HG02970 (cell line): Measurements from ENCODE around the gene SS18L1.
A peak's percentile ranks its signal among the peaks of the same experiment; 100 is the strongest.

Source experiments
- ATAC-seq: cut with Tn5 transposase; IDR thresholded peaks from one replicate; pipeline ENCODE4 v1.9.1; 2021; ENCODE audit warnings: mild to moderate bottlenecking, moderate library complexity, moderate number of reproducible peaks; ENCODE audit not compliant: unreplicated experiment, low FRiP score

The SS18L1 gene

DNA sequence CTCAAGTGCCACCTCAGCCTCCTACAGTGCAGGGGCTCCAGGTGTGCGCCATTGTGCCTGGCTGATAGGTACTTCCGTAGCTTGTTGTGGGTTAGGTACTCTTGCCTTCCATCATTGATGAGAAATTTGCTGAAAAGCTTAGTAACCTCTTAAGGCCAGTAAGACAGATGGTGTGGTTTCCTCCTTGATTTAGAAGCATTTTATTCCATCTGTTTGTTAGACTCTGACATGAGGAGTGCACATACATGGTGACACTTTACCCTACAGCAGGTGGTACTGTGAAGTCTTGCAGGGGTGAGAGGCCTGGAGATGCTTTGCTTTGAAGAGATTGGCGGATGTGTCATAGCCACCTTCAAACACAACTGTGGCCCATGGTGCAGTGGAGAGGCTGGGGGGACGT is 24.5 kb downstream of the SS18L1 start:
- no peak for ATAC-seq

DNA sequence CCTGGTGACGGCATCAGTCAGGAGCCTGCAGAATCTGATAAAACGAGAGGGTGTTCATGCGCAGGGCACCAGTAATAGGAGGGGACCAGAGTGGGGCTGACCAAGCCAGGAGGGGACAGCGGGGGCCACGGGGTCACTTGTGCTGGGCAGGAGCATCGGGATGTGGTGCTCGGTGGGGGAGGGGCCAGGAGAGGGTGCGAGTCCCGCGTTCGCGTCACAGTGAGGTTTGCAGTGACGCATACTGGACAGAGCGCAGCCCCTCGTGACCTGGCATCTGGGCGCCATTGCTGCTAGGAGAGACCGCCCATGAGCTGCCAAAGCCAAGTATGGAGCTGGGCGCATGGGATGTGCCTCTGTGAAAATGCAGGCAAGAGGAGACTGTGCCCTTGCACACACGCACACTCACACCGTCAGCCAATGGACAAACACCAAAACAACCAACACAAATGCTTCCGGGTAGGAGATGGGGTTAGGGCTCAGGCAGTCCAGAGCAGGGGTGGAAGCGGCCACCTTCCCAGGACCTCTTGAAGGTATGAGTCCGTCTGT is 25.4 kb downstream of the SS18L1 start:
- no peak for ATAC-seq

DNA sequence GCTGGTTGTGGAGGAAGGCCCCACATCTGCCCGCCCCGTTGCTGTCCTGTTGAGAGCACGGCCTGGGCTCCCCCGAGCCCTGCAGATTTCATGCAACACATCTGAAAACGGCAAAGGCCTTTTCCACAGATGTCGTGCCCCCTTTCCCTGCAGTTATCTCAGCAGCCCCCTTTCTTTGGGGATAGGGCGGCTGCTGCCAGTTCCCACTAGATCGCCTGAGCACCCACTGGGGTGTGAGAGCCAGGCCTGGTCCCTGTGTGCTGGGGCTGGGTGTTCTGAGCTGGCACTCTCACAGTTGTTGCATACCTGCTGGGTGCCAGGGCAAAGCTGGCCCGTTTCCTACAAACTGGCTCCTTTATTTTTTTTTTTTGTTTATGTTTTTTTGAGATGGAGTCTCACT is 27.0 kb downstream of the SS18L1 start:
- no peak for ATAC-seq

DNA sequence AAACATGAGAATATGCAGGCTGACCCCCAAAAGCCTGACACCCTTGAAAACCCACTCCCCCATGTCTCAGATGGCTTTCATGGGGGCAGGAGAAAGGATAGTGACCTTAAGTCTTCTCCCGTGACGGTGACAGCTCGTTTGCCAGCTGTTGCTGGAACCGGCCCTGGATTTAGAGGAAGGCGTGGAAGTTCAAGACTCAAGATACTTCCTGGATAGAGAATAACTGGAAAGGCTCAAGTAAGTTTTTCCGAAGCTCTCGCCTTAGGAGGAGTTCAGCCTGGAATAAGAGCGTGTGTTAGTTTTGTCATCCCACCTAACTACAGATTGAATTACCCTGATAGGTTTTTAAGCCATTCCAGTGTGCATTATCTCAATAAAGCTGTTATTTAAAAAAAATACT is 27.7 kb downstream of the SS18L1 start:
- no peak for ATAC-seq

DNA sequence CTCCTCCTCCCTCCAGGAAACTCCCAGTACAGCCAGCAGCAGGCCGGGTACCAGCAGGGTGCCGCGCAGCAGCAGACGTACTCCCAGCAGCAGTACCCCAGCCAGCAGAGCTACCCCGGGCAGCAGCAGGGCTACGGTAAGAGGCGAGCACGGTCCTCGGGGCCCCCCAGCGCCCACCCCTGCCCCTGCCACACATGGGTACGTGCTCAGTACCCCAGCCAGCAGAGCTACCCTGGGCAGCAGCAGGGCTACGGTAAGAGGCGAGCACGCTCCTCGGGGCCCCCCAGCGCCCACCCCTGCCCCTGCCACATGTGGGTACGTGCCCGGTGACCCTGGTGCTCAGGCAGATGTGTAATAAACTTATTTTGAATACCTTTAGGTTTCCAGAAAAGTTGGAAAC is 29.1 kb downstream of the SS18L1 start:
- no peak for ATAC-seq

DNA sequence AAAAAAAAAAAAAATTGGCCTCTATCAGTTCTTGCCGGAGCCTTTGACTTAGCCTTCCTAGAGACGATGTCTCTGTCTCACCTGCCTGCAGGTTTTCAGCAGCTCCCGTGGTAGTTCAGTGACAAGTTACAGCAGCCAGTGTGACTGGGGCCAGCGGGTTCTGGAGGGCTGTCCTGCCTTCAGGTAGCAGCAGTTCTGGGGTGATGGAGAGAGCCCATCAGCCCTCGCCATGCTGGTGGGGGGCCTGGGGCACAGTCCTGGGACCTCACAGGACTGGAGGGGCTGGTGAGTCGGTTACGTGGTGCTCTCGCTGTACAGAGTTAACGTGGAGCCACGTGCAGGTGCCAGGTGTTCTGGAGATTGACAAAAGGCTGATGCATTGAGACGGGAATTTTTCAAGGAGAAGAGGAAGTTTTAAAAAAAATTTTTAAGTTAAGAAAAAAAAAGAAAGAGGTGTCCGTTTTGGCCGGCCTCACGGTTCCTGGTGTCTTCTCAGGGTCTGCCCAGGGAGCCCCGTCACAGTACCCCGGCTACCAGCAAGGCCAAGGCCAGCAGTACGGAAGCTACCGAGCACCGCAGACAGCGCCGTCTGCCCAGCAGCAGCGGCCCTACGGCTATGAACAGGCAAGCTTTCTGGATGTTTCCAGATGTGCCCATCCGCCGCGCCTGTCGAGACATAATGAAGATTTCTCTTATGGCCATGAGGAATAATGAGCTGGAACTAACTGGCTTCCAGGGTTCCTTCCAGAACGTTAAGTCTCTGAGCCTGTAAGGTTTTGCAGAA is 30.6 kb downstream of the SS18L1 start:
- ATAC-seq: no peak

DNA sequence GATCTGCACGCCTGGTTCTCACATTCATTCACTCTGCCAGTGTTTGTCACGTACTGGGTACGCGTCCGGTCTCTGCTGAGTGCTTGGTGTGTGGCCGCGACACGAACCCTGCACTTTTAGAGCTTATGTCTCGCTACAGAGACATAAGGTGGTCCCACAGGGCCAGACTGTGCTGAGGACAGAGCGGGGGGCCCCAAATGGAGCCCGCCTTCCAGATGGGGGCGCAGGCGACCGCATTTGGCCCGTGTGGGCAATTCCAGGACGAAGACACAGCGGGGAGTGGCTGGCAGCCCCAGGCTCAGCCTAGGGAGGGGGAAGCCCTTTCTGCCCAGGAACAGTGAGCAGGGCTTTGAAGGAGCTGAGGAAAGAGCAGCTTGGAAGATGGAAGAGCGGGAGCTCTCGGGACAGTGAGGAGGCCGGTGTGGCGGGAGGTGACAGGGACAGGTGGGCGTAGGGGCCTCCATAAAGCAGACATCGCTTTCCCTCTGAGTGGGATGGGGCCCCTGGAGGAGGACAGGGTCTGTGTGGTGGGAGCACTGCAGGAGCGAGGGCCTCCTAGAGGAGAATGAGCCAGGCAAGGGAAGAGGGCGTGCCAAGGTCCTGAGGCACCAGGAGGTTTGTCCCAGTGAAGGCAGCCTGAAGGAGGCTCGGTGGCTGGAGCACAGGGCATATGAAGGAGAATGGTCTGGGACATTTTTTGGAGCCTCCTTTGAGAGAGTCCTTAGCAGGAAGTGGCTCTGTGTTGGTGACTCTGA is 31.5 kb downstream of the SS18L1 start:
- no peak for ATAC-seq

DNA sequence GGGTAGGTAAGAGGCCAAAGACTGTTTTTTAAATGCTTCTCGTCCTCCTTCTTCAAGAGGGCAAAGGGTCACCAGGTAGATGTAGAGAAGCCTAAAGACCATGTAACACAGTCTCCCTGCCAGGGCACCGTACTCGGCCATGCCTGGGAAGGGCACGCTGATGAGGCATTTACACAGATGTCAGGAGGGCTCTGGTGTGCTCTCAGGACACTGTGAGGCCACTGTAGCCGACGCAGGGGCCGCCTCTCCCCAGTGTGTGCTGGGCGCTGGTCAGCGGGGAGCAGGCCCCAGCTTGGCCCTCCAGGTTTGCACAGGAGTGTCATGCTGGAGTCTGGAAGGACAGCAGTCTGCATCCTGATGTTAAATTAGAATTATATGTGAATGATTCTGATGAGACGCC is 32.1 kb downstream of the SS18L1 start:
- ATAC-seq: no peak

DNA sequence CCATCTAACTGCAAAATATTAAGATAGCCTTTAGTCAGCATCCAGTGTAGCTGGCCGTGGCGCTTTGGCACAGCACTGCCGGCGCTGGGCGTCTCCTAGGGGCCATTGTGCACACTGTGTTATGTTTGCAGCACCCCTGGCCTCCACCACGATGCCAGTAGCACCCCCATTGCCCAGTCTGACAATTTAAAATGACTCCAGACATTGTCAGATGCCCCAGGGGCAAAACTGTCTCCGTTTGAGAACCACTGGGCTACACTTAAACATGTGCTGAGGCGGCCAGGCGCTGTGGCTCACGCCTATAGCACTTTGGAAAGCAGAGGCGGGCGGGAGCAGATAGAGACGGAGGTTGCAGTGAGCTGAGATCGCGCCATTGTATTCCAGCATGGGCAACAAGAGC is 33.3 kb downstream of the SS18L1 start:
- no peak for ATAC-seq

DNA sequence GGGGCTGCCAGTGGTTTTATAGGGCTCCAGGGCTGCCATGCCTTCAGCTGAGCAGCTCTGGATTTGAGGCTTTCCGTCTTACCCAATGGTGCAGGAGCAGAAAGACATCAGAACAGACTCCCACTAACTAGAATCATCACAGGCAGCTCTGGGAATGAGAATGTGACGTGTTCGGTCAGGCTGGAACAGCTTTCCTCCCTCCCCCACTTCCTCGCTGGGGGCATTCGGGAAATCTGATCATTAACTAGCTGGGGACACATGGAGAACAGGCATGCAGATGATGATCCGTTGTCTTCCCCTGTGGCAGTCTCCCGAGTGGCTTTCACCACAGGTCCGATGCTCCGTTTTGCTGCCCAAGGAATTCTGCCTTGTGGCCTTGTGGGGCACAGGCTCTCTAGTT is 33.7 kb downstream of the SS18L1 start:
- ATAC-seq: no peak

DNA sequence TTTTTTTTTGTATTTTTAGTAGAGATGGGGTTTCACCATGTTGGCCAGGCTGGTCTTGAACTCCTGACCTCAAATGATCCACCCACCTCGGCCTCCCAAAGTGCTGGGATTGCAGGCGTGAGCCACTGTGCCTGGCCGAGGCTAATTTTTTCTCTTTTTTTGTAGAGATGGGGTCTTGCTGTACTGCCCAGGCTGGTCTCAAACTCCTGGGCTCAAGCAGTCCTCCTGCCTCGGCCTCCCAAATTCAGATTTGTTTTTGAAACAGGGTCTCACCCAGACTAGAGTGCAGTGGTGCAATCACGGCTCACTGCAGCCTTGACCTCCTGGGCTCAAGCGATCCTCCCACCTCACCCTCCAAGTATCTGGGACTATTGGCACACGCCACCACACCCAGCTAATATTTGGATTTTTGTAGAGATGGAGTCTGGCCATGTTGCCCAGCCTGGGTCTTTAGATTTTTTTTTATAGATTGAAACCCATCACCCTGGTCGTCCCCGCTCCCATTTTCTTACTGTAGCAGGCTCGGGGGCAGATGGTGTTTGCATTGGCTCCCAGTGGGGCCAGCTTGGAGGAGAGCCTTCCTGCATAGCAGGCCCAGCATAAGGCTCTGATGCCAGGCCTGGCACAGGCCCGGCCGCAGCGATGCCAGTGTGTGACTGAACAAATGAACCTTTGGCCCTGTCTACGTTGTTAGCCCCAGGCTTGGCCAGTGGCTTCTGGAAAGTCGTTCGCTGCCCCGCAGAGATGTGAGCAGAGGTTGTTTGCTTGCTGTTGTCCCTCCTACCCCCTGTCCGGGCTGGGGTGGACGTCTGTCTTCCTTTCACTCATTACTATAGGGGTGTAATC is 35.0 kb downstream of the SS18L1 start:
- ATAC-seq: no peak

DNA sequence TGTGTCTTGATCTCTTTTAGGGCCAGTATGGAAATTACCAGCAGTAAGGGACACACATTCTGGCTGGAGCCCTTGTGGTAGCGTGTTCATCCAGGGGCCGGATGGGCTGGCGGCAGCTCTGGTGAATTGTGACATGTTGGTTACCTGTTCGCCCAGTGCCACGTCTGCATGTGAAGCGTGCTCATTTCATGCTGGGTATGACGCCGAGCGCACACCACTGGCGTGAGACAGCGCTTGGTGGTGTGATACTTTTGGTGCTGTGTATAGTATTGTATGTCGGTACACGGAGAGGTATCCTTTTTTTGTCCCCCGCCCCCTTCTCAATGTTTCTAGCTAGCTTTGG is 35.6 kb downstream of the SS18L1 start:
- ATAC-seq: no peak

DNA sequence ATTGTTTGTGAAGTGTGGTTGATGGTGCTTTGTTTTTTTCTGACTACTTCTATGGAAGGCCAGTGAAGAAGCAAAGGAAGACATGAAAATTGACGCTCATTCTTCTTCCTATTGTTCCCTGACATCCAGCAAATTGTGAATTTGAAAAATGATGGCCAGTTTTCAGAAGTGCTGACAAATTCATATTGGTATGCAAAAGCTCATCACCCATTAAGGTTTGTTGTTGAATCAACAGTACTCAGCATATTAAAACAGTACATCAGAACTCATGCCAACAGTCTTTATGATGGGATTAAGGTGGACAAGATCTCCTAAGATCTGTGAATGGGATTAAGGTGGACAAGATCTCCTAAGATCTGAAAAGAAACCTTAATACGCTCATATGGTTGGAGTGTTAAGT is 38.2 kb downstream of the SS18L1 start:
- no peak for ATAC-seq

DNA sequence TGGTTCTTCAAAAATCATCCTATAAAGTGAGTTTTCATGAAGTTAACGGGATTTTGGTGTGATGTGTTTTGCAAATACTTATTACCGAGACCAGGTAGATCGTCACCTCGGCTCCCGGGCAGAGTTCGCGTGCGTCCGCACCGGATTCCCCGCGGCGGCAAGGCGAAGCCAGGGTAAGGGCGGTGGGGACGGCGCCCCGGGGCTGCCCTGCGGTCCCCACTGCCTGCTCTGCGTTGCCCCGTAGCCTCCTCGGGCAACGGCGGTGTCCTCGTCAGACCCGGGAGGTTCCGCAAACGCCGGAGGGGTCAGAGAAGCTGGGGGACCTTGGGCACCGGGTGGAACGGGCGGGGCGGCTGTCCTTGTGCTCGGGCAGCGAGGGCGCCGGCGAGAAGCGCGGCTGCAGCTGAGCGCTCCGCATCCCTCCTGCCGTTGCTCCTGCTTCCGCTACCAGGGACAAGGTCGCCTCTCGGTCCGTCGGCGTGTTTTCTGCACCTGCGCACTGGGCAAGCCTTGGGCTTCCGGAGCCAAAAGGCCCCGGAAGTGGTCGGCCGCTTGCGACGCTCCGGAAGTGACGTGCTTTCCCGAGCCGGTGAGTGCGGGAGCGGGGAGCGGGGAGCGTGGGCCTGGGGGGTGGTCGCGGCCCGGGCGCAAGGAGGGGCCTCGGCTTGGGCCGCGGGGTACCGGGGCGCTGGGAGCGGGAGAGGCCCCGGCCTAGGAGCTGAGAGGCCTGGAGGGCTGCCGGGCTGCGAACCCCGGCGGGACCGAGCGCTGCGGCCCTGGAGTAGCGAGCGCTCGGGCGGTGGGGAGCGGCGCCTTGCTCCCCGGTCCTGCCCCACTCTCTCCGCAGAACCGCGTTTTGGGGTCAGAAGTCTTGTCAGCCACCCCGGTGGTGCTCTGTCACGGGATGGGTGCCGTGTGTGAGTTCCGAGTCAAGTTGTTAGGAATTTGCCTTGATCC is 39.2 kb downstream of the SS18L1 start, which contains the start of gene MTG2:
Gene MTG2, plus strand, starts transcription at position 560 of the 957 bp plus-strand sequence. CDS start 10,393 bp downstream, outside the sequence.
- peak; percentile 90 for ATAC-seq

DNA sequence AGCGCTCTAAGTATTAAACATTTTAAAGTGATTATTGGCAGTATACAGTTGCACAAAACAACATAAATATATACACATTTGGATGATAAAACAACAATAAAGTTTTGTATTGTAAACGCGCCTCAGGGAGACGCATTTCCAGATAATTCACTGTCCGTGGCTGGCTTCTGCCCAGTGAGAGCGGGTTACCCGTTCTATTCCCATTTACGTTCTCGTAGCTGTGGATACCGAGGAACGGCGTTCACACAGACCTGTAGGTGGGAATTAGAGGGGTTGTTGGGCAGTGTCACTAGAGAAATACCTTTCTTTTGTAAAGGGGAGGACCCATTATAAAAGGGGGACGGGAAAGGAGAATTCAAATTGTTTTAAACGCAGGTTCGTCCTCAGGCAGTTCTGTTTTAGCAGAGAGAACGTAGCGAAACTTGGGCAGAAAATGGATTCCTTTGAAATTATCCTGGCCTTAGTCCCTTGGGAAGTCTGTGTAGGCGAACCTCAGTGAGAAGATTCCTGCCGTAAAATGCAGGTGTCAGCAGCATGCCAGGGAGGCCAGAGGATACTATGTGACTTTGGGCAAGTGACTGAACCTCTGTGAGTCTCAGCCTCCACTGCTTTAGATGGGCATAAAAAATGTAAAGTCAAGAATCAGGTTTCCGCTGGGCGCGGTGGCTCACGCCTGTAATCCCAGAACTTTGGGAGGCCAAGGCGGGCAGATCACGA is 40.0 kb downstream of the SS18L1 start:
- ATAC-seq: no peak

DNA sequence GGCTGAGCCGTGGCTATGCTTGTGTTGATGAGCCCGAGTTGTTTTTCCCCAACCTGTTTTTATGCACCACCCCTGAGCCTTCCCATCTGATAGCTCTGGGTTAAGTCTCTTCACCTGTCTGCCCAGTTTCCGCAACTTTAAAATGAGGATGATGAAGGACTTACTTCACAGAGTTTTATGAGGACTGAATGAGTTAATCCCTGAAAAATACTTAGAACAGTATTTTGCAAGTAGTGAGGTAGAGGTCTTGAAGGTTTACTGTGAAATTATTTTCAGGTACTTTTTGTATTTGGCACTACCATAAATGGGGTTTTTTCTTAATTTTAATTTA is 42.5 kb downstream of the SS18L1 start:
- ATAC-seq: no peak

DNA sequence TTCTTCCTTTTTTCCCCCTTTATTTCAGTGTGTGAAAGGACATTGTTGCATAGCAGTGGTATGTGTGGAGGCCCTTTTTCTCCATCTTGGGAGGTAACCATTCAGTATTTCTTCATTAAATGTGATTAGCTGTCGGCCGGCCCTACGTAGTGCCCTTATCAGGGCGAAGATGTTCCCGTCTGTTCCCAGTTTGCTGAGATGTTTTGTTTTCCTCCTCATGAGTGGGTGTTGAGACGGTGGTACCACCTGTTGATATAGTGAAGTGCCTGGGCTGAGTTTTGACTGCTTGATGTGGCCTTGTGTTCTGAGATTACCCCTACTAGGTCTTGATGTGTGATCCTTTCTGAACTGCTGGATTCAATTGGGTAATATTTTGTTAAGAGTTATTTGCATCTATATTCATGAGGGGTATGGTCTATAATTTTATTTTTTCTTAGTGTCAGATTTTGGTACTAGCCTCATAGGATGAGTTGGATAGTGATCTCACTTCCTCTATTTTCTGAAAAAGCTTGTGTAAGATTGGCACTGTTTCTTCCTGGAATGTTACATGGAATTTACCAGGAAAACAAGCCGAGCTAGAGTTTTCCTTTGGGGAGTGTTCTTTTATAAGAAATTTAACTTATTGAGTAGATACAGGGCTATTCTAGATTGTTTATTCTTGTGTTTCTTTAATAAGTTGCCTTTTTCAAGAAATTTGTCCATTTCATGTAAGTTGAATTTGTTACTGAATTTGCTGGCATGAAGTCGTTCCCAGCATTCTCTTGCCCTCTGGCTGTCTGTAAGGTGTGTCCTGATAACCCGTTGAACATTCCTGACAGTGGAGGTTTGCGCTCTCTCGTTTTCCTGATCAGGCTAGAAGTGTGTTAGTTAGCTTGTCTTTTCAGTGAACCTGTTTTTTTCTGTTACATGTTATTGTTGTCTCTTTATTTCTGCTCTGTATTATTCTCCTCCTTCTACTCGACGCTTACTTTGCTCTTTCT is 43.6 kb downstream of the SS18L1 start:
- no peak for ATAC-seq
